GM12872 (cell line): ENCODE results near the gene SPAG9.

Experiments
- CTCF ChIP-seq: IDR thresholded peaks from 3 replicates; pipeline ENCODE4 v1.5.1; 2011; ENCODE audit warnings: low read depth, mild to moderate bottlenecking, low read length, moderate library complexity; ENCODE audit not compliant: insufficient read depth

Gene SPAG9

GRCh38 chr17:51120739-51121619 lies at the start of gene SPAG9:
Gene SPAG9, minus strand, starts transcription at chr17:51120868. Its CDS starts 212 bp downstream, at chr17:51120656.
- TF ChIP-seq CTCF, result no peak

GRCh38 chr17:51169340-51169739 lies 48.7 kb upstream of the SPAG9 start:
- TF ChIP-seq CTCF, result no peak

GRCh38 chr17:51166987-51167931 lies 46.6 kb upstream of the SPAG9 start:
- peak; percentile 77 for TF ChIP-seq CTCF

- TF ChIP-seq CTCF, result no peak
Observed at GRCh38 chr17:51166198-51166986, 45.7 kb upstream of the SPAG9 start, which contains the start of gene NME2. Gene NME2, plus strand, starts transcription at chr17:51166411. Its CDS starts 420 bp downstream, at chr17:51166831.

- no peak for TF ChIP-seq CTCF
Observed at GRCh38 chr17:51165680-51166197, 45.1 kb upstream of the SPAG9 start.

GRCh38 chr17:51164911-51165679 lies 44.4 kb upstream of the SPAG9 start:
- no peak for TF ChIP-seq CTCF
